Liver (tissue), 9 donors: ENCODE results near the gene NQO2. TPM values are rescaled to one million over a fixed set of nuclear protein-coding genes. Genes with fewer than 3 reads are reported as not detected.

Experiments used
- DNase-seq: peaks from one replicate; pipeline ENCODE4 v3.0.0-alpha.2; 2017; ENCODE audit warnings: low spot score
- H3K27ac ChIP-seq, 2 donors: one replicate each; pipeline ENCODE4 v1.7.0; 2013; ENCODE audit warnings: inconsistent platforms in 2 of 2, low read length in 2 of 2, control low read depth in 1 of 2, low read depth in 1 of 2, mild to moderate bottlenecking in 1 of 2
- H3K27me3 ChIP-seq, 4 donors: one replicate each; pipeline versions ENCODE4 v1.6.1 to v1.7.0; 2013; ENCODE audit warnings: low read length in 3 of 4, inconsistent platforms in 1 of 4, mild to moderate bottlenecking in 1 of 4, moderate library complexity in 1 of 4; ENCODE audit not compliant: control insufficient read depth in 4 of 4, insufficient read depth in 4 of 4
- H3K36me3 ChIP-seq, 4 donors: one replicate each; pipeline versions ENCODE4 v1.6.1 to v1.7.0; 2013; ENCODE audit warnings: low read length in 3 of 4, mild to moderate bottlenecking in 3 of 4, low read depth in 1 of 4, moderate library complexity in 1 of 4; ENCODE audit not compliant: control insufficient read depth in 4 of 4, insufficient read depth in 3 of 4
- H3K4me1 ChIP-seq, 4 donors: one replicate each; pipeline versions ENCODE4 v1.6.1 to v1.7.0; 2013; ENCODE audit warnings: low read length in 3 of 4, mild to moderate bottlenecking in 3 of 4, moderate library complexity in 1 of 4; ENCODE audit not compliant: control insufficient read depth in 4 of 4, insufficient read depth in 4 of 4
- H3K4me3 ChIP-seq, 3 donors: one replicate each; pipeline versions ENCODE4 v1.6.1 to v1.7.0; 2013; ENCODE audit warnings: low read length in 3 of 3, control low read depth in 1 of 3, low read depth in 1 of 3, mild to moderate bottlenecking in 1 of 3
- H3K9ac ChIP-seq, 2 donors: one replicate each; pipeline ENCODE4 v1.7.0; 2013; ENCODE audit warnings: low read length in 2 of 2, mild to moderate bottlenecking in 2 of 2, moderate library complexity in 2 of 2, control low read depth in 1 of 2, low read depth in 1 of 2
- H3K9me3 ChIP-seq, 4 donors: one replicate each; pipeline versions ENCODE4 v1.6.1 to v1.7.0; 2013; ENCODE audit warnings: low read length in 3 of 4; ENCODE audit not compliant: control insufficient read depth in 4 of 4
- ATF3 ChIP-seq: IDR thresholded peaks from 2 replicates; pipeline ENCODE4 v1.6.1; 2016; ENCODE audit warnings: antibody characterized with exemption
- CTCF ChIP-seq: fragments of 150-350 bp; IDR thresholded peaks from 2 replicates; pipeline ENCODE4 v1.5.1; 2017; ENCODE audit warnings: improper control_type of control experiment, low read depth, low read length; ENCODE audit not compliant: missing input control
- EGR1 ChIP-seq, 2 donors: IDR thresholded peaks; 2 replicates each; pipeline ENCODE4 v1.6.1; 2016 to 2018; ENCODE audit warnings: antibody characterized with exemption in 2 of 2, low read depth in 2 of 2
- FOXA1 ChIP-seq: IDR thresholded peaks from 2 replicates; pipeline ENCODE4 v1.6.1; 2016; ENCODE audit warnings: antibody characterized with exemption
- FOXA2 ChIP-seq: IDR thresholded peaks from 2 replicates; pipeline ENCODE4 v1.6.1; 2016; ENCODE audit warnings: antibody characterized with exemption
- GABPA ChIP-seq, 2 donors: IDR thresholded peaks in 1 of 2; conservative IDR thresholded peaks in 1 of 2; 2 replicates each; pipeline ENCODE4 v1.6.1; 2016; ENCODE audit warnings: antibody characterized with exemption in 2 of 2, mild to moderate bottlenecking in 1 of 2, moderate library complexity in 1 of 2
- HNF4A ChIP-seq, 2 donors: conservative IDR thresholded peaks; 2 replicates each; pipeline ENCODE4 v1.6.1; 2016; ENCODE audit warnings: antibody characterized with exemption in 2 of 2, mild to moderate bottlenecking in 2 of 2
- HNF4G ChIP-seq: IDR thresholded peaks from 2 replicates; pipeline ENCODE4 v1.6.1; 2016; ENCODE audit warnings: antibody characterized with exemption
- JUND ChIP-seq, 2 donors: IDR thresholded peaks; 2 replicates each; pipeline ENCODE4 v1.6.1; 2016; ENCODE audit warnings: antibody characterized with exemption in 2 of 2
- MAX ChIP-seq: IDR thresholded peaks from 2 replicates; pipeline ENCODE4 v1.6.1; 2016; ENCODE audit warnings: antibody characterized with exemption
- NR2F2 ChIP-seq: IDR thresholded peaks from 2 replicates; pipeline ENCODE4 v1.6.1; 2016; ENCODE audit warnings: antibody characterized with exemption
- RAD21 ChIP-seq, 2 donors: IDR thresholded peaks; 2 replicates each; pipeline ENCODE4 v1.6.1; 2016; ENCODE audit warnings: antibody characterized with exemption in 2 of 2, mild to moderate bottlenecking in 2 of 2
- RXRA ChIP-seq, 2 donors: IDR thresholded peaks; 2 replicates each; pipeline ENCODE4 v1.6.1; 2017 to 2018; ENCODE audit warnings: antibody characterized with exemption in 2 of 2, mild to moderate bottlenecking in 1 of 2
- SP1 ChIP-seq: IDR thresholded peaks from 2 replicates; pipeline ENCODE4 v1.6.1; 2018; ENCODE audit warnings: antibody characterized with exemption, mild to moderate bottlenecking
- YY1 ChIP-seq: IDR thresholded peaks from 2 replicates; pipeline ENCODE4 v1.6.1; 2016; ENCODE audit warnings: antibody characterized with exemption, mild to moderate bottlenecking
- ZBTB33 ChIP-seq: IDR thresholded peaks from 2 replicates; pipeline ENCODE4 v1.6.1; 2016; ENCODE audit warnings: antibody characterized with exemption
- WGBS: extraction: QIAGEN DNeasy Blood & Tissue Kit; methylation state at CpG from one replicate; pipeline ENCODE4 v1.1.7; 2013; 5-methylcytosine and 5-hydroxymethylcytosine counted together
- polyA plus RNA-seq, 2 donors: library from polyadenylated mRNA; stranded (reverse) in 1 of 2; unstranded in 1 of 2; fragments of 200-250 nt in 1 of 2; fragments of >200 nt in 1 of 2; fragmentation: Nextera tagmentation in 1 of 2; extraction: Ambion mirVana in 1 of 2; gene quantifications; one replicate each; pipeline versions ENCODE4 v1.2.1 to v1.2.3, GENCODE V29; 2013 to 2015
- total RNA-seq, 2 donors: library from RNA; depleted of rRNA; stranded (reverse); fragments of >200 nt; gene quantifications; one replicate each; pipeline ENCODE4 v1.2.3, GENCODE V29; 2014
- donor health status: healthy.
- donor health status: healthy.
- donor health status: healthy.
- donor health status: healthy.
- donor health status: healthy.

The NQO2 gene
- total and polyA plus RNA-seq, 4 donors = 11.5 to 127 (median 92.7) TPM

- no peak overlapping the region for H3K27ac ChIP-seq
- no peak for DNase-seq
- no peak overlapping the region for H3K4me3 ChIP-seq
- TF ChIP-seq FOXA2 = no peak
- no peak for TF ChIP-seq ATF3
- H3K9ac ChIP-seq = no peak overlapping the region
- no peaks in the 10 kb centered on the region for H3K27me3 ChIP-seq
- no peaks in the 10 kb centered on the region for H3K9me3 ChIP-seq
- peaks cover 0 to 6% (median 2%) of the 10 kb centered on the region in 4 donors for H3K4me1 ChIP-seq
- 96% methylated on average over 4 of the region's 4 CpGs for WGBS
- peaks cover 14 to 71% (median 55%) of the 10 kb centered on the region in 4 donors for H3K36me3 ChIP-seq
Measured at GRCh38 chr6:3014675-3015066, 15.0 kb downstream of the NQO2 start.

DNA sequence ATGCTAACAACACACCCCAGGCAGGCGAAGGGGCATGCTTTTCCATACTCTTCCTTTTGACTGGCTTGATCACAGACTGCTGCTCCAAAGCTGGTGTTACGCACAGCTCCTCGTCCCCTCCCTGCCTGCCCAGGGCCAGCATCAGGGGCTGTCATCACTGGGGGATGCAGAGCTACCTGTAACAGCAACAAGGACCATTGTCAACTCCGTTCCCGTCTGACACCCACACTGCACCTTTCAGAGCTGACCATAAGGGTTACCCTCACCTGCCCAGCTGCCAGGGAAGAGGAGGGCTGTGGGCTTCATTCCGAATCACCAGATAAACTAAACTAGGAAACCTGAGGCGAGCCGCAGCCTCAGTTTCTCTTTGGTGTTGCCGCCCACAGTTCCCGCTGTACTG is 15.4 kb downstream of the NQO2 start:
- peaks cover 0 to 6% (median 2%) of the 10 kb centered on the region in 4 donors for H3K4me1 ChIP-seq

DNA sequence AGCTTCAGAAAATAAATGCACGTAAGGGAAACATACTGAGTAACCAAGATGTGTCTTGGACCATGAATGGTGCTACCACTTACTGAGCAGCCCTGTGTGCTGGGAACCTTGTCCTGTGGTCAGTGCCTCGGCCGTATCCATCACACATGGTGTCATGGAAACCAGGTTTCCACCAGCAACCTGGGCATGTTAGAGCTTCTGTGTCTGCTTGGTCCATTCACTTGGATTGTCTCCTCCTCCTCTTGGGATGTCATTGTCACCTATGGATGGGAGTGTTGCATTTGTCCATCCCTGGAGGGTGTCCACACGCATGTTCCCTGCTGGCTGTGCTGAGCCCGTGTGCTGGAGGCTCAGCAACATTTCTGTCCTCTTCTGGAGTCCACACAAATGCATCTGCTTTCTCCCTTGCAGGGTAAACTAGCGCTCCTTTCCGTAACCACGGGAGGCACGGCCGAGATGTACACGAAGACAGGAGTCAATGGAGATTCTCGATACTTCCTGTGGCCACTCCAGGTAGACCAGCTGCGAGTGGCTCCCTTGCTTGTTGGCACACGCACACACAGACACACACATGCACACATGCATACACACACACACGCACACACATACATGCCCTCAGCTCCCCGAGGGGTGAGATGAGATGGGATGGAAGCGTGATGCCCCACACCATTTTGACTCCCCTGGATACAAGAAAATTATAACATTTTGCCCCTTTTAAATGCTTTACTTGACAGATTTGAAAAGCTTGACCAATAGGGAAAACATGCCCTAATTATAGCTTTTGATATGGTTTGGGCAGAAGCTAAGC is 17.0 kb downstream of the NQO2 start:
- no peak overlapping the region for H3K27ac ChIP-seq
- DNase-seq = no peak
- H3K9me3 ChIP-seq = no peaks in the 10 kb centered on the region
- WGBS = 88% methylated on average over 17 of the region's 17 CpGs
- H3K4me3 ChIP-seq = no peak overlapping the region
- no peaks in the 10 kb centered on the region for H3K27me3 ChIP-seq
- peaks cover 9 to 57% (median 45%) of the 10 kb centered on the region in 4 donors for H3K36me3 ChIP-seq
- no peak overlapping the region for H3K9ac ChIP-seq
- H3K4me1 ChIP-seq = peaks cover 0 to 6% (median 2%) of the 10 kb centered on the region in 4 donors
- no peak for TF ChIP-seq CTCF
- no peak for TF ChIP-seq FOXA1
- TF ChIP-seq ZBTB33 = no peak
- no peak for TF ChIP-seq HNF4A (conservative IDR thresholded peaks at IDR 0.05)

More for the DNA sequence above, 15.4 kb downstream of the NQO2 start:
- no peak overlapping the region for H3K9ac ChIP-seq
- no peaks in the 10 kb centered on the region for H3K27me3 ChIP-seq
- peaks cover 13 to 70% (median 56%) of the 10 kb centered on the region in 4 donors for H3K36me3 ChIP-seq
- H3K9me3 ChIP-seq = no peaks in the 10 kb centered on the region
- no peak for DNase-seq
- H3K27ac ChIP-seq = no peak overlapping the region
- WGBS = 93% methylated on average over 10 of the region's 10 CpGs
- H3K4me3 ChIP-seq = no peak overlapping the region
- no peak for TF ChIP-seq CTCF
- no peak for TF ChIP-seq RXRA (IDR thresholded peaks at IDR 0.05)
- TF ChIP-seq JUND (IDR thresholded peaks at IDR 0.05) = no peak
- no peak for TF ChIP-seq FOXA2
- no peak for TF ChIP-seq YY1
- no peak for TF ChIP-seq HNF4G
- no peak for TF ChIP-seq GABPA (IDR thresholded peaks at IDR 0.05 in 1 of 2, conservative IDR thresholded peaks at IDR 0.05 in 1 of 2)
- no peak for TF ChIP-seq NR2F2
- TF ChIP-seq RAD21 (IDR thresholded peaks at IDR 0.05) = no peak
- TF ChIP-seq MAX = no peak
- no peak for TF ChIP-seq SP1
- TF ChIP-seq EGR1 (IDR thresholded peaks at IDR 0.05; ENCODE audit: low read depth in 2 of 2) = no peak
- no peak for TF ChIP-seq ATF3
